Glutamatergic neuron (in vitro differentiated cells): ENCODE results near the gene HIGD1C. TPM values are rescaled to one million over a fixed set of nuclear protein-coding genes. Genes with fewer than 3 reads are reported as not detected.

Experiments used
- DNase-seq: peaks from one replicate; pipeline ENCODE4 v3.0.0; 2022
- H3K27ac Mint-ChIP-seq: one replicate; pipeline ENCODE4 v1.8.0; 2020; ENCODE audit warnings: mild to moderate bottlenecking, mixed read lengths, inconsistent platforms; ENCODE audit not compliant: unreplicated experiment
- H3K27me3 Mint-ChIP-seq: one replicate; pipeline ENCODE4 v1.8.0; 2020; ENCODE audit warnings: mild to moderate bottlenecking, moderate library complexity, mixed read lengths, inconsistent platforms; ENCODE audit not compliant: unreplicated experiment
- H3K36me3 Mint-ChIP-seq: one replicate; pipeline ENCODE4 v1.8.0; 2020; ENCODE audit warnings: mild to moderate bottlenecking, mixed read lengths, inconsistent platforms; ENCODE audit not compliant: unreplicated experiment
- H3K4me1 Mint-ChIP-seq: one replicate; pipeline ENCODE4 v1.8.0; 2020; ENCODE audit warnings: mild to moderate bottlenecking, low read depth, mixed read lengths, inconsistent platforms; ENCODE audit not compliant: unreplicated experiment
- H3K4me3 Mint-ChIP-seq: one replicate; pipeline ENCODE4 v1.8.0; 2020; ENCODE audit warnings: mild to moderate bottlenecking, mixed read lengths, inconsistent platforms; ENCODE audit not compliant: unreplicated experiment
- H3K9me3 Mint-ChIP-seq: one replicate; pipeline ENCODE4 v1.8.0; 2020; ENCODE audit warnings: mild to moderate bottlenecking, moderate library complexity, mixed read lengths, inconsistent platforms; ENCODE audit not compliant: unreplicated experiment
- CTCF ChIP-seq: fragments of 200-600 bp; sonication (generic); IDR thresholded peaks from one replicate; pipeline ENCODE4 v1.5.0; 2021; ENCODE audit not compliant: partially characterized antibody, unreplicated experiment
- total RNA-seq: library from RNA; stranded (reverse); fragmentation: NEBNext Ultra II Directional; extraction: Animal tissue kit (Norgen Biotek cat#: 25700); gene quantifications from one replicate; pipeline ENCODE4 v1.2.1, GENCODE V29; 2021; ENCODE audit not compliant: unreplicated experiment

The HIGD1C gene
- total RNA-seq, 1 donor from 2014 or later = not detected

- H3K27me3 Mint-ChIP-seq = no peaks in the 10 kb centered on the region
- H3K9me3 Mint-ChIP-seq = no peaks in the 10 kb centered on the region
- no peak for DNase-seq
- no peak overlapping the region for H3K27ac Mint-ChIP-seq
- H3K36me3 Mint-ChIP-seq = no peaks in the 10 kb centered on the region
- no peak overlapping the region for H3K4me3 Mint-ChIP-seq
- TF ChIP-seq CTCF = no peak
- no peaks in the 10 kb centered on the region for H3K4me1 Mint-ChIP-seq
These were observed 19.5 kb upstream of the HIGD1C start for GRCh38 chr12:50932787-50933280.

GRCh38 chr12:50933459-50934124 lies 18.8 kb upstream of the HIGD1C start:
- no peaks in the 10 kb centered on the region for H3K4me1 Mint-ChIP-seq

GRCh38 chr12:50934371-50934851 lies 17.9 kb upstream of the HIGD1C start:
- H3K9me3 Mint-ChIP-seq = no peaks in the 10 kb centered on the region
- H3K36me3 Mint-ChIP-seq = no peaks in the 10 kb centered on the region
- H3K4me3 Mint-ChIP-seq = no peak overlapping the region
- no peaks in the 10 kb centered on the region for H3K4me1 Mint-ChIP-seq
- no peak for DNase-seq
- H3K27ac Mint-ChIP-seq = no peak overlapping the region
- TF ChIP-seq CTCF = no peak
- H3K27me3 Mint-ChIP-seq = no peaks in the 10 kb centered on the region

More at GRCh38 chr12:50933459-50934124, 18.8 kb upstream of the HIGD1C start:
- DNase-seq = no peak
- no peak for TF ChIP-seq CTCF
- H3K36me3 Mint-ChIP-seq = no peaks in the 10 kb centered on the region
- H3K27me3 Mint-ChIP-seq = no peaks in the 10 kb centered on the region
- no peak overlapping the region for H3K27ac Mint-ChIP-seq
- no peak overlapping the region for H3K4me3 Mint-ChIP-seq
- no peaks in the 10 kb centered on the region for H3K9me3 Mint-ChIP-seq

- DNase-seq = no peak
- Mint-ChIP-seq H3K27ac (no peak overlapping the region), H3K36me3 (no peaks in the 10 kb centered on the region), H3K9me3 (no peaks in the 10 kb centered on the region), H3K27me3 (no peaks in the 10 kb centered on the region), H3K4me1 (no peaks in the 10 kb centered on the region), H3K4me3 (no peak overlapping the region)
- no peak for TF ChIP-seq CTCF
These were observed 17.1 kb upstream of the HIGD1C start for GRCh38 chr12:50934981-50935807.
